Breast epithelium (tissue), 4 donors: Measurements from ENCODE around the gene PLEKHN1. TPM values are rescaled to one million over a fixed set of nuclear protein-coding genes. Genes with fewer than 3 reads are reported as not detected.
A peak's percentile ranks its signal among the peaks of the same experiment; 100 is the strongest.

Experiments
- DNase-seq, 2 donors: peaks; one replicate each; pipeline ENCODE4 v3.0.0-alpha.2; 2019; ENCODE audit warnings: low spot score in 2 of 2
- H3K27ac ChIP-seq, 2 donors: fragments of 200-600 bp; sonication (generic) in 1 of 2; one replicate each; pipeline ENCODE4 v1.5.1; 2016 to 2019; ENCODE audit warnings: mild to moderate bottlenecking in 1 of 2
- H3K27me3 ChIP-seq, 2 donors: fragments of 200-600 bp; sonication (generic) in 1 of 2; one replicate each; pipeline versions ENCODE4 v1.5.1 to v1.6.0; 2017 to 2019; ENCODE audit warnings: control low read depth in 1 of 2, mild to moderate bottlenecking in 1 of 2
- H3K36me3 ChIP-seq: fragments of 200-600 bp; one replicate; pipeline ENCODE4 v1.5.1; 2019
- H3K4me1 ChIP-seq, 2 donors: fragments of 200-600 bp; sonication (generic); one replicate each; pipeline ENCODE4 v1.5.1; 2016 to 2019; ENCODE audit warnings: control low read depth in 1 of 2
- H3K4me3 ChIP-seq, 3 donors: fragments of 200-600 bp; sonication (generic); 1 replicate in 2 of 3; 2 replicates in 1 of 3; pipeline ENCODE4 v1.5.1; 2016 to 2019; ENCODE audit warnings: mild to moderate bottlenecking in 3 of 3, moderate library complexity in 2 of 3
- H3K9me3 ChIP-seq, 2 donors: fragments of 200-600 bp; sonication (generic) in 1 of 2; one replicate each; pipeline ENCODE4 v1.5.1; 2016 to 2019; ENCODE audit warnings: control low read depth in 1 of 2
- POLR2A ChIP-seq: fragments of 450-650 bp; IDR thresholded peaks from one replicate; pipeline ENCODE4 v1.6.1; 2016; ENCODE audit warnings: antibody characterized with exemption, mild to moderate bottlenecking, moderate library complexity
- POLR2AphosphoS5 ChIP-seq, 3 donors: sonication (generic); formaldehyde crosslinking; IDR thresholded peaks; one replicate each; pipeline ENCODE4 v1.6.1; 2017; ENCODE audit warnings: antibody characterized with exemption in 3 of 3
- intact Hi-C: fragments of 100-400 bp; cut with DNase I; formaldehyde crosslinking; loops from one replicate; pipeline ENCODE4 v1.15.1; 2023; ENCODE audit warnings: low total_unique reads
- total RNA-seq, 3 donors: library from RNA; depleted of rRNA; stranded (reverse); fragments of >200 nt; gene quantifications; one replicate each; pipeline ENCODE4 v1.1.0, GENCODE V29; 2016
- TF ChIP-seq, protein P1 (sequence below), 3 donors: fragments of 450-650 bp; IDR thresholded peaks; one replicate each; pipeline ENCODE4 v1.5.1; 2016 to 2017; ENCODE audit warnings: antibody characterized with exemption in 3 of 3, mild to moderate bottlenecking in 3 of 3, moderate library complexity in 3 of 3

The PLEKHN1 gene
- total RNA-seq, 3 donors from 2014 or later, result 0.16 to 2.8 (median 1.6) TPM

DNA sequence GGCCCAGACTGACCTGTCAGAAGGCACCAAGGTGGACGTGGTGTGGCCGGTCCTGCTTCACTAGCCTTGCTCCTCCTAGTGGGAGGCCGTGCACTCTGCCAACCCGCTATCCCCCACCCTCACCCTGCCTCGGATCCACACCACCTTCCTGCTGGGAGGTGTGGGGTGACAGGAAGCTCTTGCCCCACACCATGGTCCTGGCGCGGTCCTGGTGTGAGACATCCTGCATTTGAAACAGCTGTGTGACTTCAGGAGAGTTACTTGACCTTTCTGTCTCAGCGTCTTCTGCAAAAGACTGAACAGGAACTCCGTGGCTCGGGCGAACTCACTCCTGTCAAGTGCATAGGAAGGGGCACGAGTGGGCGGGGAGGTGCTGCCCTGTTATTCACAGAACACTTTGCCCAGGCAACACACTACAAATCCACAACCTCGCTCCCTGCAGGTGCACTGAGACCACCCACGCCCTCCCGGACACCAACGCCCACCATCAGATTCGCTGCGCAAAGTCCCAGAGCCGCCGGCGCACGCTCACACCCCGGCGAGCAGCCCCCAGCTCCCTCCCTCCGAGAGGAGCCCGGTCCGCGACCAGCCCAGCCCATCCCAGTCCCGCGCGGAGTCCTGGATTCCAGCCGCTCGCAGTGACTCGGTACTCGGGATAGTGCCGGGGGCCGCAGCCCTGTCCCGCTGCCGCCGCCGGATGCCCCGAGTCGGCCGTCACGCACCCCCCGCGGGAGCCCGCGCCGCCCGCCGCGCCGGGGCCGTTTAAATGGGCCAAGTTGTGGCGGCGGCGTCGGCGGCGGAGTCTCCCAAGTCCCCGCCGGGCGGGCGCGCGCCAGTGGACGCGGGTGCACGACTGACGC, 42.9 kb upstream of the PLEKHN1 start, which contains the start of gene SAMD11:
SAMD11 (plus strand) TSS at position 793 of the 860 bp plus-strand sequence. CDS start 509 bp downstream, outside the sequence.
- TF ChIP-seq POLR2AphosphoS5 (IDR thresholded peaks at IDR 0.05) (no peak), POLR2A (no peak)
- TF ChIP-seq, protein P1, sequence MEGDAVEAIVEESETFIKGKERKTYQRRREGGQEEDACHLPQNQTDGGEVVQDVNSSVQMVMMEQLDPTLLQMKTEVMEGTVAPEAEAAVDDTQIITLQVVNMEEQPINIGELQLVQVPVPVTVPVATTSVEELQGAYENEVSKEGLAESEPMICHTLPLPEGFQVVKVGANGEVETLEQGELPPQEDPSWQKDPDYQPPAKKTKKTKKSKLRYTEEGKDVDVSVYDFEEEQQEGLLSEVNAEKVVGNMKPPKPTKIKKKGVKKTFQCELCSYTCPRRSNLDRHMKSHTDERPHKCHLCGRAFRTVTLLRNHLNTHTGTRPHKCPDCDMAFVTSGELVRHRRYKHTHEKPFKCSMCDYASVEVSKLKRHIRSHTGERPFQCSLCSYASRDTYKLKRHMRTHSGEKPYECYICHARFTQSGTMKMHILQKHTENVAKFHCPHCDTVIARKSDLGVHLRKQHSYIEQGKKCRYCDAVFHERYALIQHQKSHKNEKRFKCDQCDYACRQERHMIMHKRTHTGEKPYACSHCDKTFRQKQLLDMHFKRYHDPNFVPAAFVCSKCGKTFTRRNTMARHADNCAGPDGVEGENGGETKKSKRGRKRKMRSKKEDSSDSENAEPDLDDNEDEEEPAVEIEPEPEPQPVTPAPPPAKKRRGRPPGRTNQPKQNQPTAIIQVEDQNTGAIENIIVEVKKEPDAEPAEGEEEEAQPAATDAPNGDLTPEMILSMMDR (IDR thresholded peaks at IDR 0.05), result no peak
- H3K4me3 ChIP-seq, result peak within 1 kb of the TSS; percentile 33 to 70 (median 54)
- H3K27ac ChIP-seq, result no peak within 1 kb of the TSS
- no peaks in the 10 kb centered on the region for H3K36me3 ChIP-seq
- peaks cover 22 to 27% of the 10 kb centered on the region in 2 donors for H3K4me1 ChIP-seq
- peak; percentile 39 to 75 for DNase-seq
- peaks cover 16 to 80% of the 10 kb centered on the region in 2 donors for H3K27me3 ChIP-seq
- H3K9me3 ChIP-seq, result no peaks in the 10 kb centered on the region
- intact Hi-C loops, result no loop called here

DNA sequence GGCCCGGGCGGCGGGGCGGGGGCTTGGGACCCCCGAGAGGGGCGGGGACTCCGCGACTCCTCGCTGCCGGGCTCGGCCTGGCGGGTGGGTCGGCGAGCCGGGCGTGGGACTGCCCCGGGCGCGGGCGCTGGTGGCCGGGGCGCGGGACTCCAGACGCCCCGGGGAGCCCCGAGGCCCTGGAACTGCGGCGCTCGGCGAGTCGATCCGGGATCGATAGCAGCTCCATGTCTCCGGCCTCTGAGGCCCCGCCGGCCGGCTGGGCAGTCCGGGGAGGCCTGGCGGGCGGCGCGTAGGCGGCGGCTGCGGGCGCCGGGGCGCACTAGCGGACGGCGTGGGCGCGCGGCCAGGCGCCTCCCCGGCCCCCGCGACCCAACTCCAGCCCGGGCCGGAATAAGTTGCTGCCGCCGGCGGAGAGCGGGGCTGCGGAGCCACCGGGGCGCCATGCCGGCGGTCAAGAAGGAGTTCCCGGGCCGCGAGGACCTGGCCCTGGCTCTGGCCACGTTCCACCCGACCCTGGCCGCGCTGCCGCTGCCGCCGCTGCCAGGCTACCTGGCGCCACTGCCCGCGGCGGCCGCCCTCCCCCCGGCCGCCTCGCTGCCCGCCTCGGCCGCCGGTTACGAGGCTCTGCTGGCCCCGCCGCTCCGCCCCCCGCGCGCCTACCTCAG, 42.2 kb upstream of the PLEKHN1 start:
- Histone ChIP-seq H3K36me3 (no peaks in the 10 kb centered on the region), H3K9me3 (no peaks in the 10 kb centered on the region), H3K4me1 (peaks cover 22 to 27% of the 10 kb centered on the region in 2 donors), H3K27ac (no peak overlapping the region), H3K4me3 (peak overlapping the region; percentile 33 to 70 (median 54)), H3K27me3 (peaks cover 16 to 80% of the 10 kb centered on the region in 2 donors)
- no peak for DNase-seq
- intact Hi-C loops, result no loop called here
- no peak for TF ChIP-seq POLR2AphosphoS5 (IDR thresholded peaks at IDR 0.05)
- no peak for TF ChIP-seq POLR2A
- TF ChIP-seq, protein P1 (IDR thresholded peaks at IDR 0.05), result no peak

DNA sequence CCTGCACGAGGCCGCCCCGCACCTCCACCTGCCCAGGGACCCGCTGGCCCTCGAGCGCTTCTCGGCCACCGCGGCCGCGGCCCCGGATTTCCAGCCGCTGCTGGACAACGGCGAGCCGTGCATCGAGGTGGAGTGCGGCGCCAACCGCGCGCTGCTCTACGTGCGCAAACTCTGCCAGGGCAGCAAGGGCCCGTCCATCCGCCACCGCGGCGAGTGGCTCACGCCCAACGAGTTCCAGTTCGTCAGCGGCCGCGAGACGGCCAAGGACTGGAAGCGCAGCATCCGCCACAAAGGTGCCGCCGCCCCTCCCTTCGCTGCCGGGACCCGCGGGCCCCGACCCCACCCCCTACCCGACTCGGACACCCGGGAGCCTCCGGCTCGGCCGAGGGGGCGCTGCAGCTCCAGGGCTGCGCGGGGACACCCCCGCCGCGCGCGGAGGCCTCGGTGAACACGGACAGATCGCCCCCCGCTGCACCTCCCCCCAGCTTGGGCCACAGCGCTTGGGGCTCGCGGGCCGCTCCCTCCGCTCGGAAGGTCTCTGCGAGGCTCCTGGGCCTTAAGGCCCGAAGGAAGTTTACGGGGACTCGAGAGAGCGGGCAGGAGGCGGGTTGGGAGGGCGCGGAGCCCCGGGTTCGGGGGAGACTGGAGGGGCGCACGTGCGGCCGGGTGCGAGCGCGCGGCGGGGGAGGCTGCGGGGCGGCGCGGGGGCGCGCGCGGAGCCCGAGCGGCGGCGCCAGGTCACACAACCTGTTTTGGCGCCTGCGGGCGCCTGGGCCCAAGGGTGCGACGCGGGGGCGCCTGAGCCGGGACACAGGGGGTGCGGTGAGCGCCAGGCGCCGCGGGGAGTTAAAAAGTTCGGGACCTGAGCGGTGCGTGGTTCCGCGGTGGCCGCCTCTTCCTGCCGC, 41.4 kb upstream of the PLEKHN1 start:
- H3K9me3 ChIP-seq, result no peaks in the 10 kb centered on the region
- no peak for TF ChIP-seq POLR2AphosphoS5 (IDR thresholded peaks at IDR 0.05)
- TF ChIP-seq, protein P1 (IDR thresholded peaks at IDR 0.05), result no peak
- no peaks in the 10 kb centered on the region for H3K36me3 ChIP-seq
- H3K4me3 ChIP-seq, result peak overlapping the region; percentile 33 to 70 (median 54)
- H3K27me3 ChIP-seq, result peaks cover 14 to 77% of the 10 kb centered on the region in 2 donors
- DNase-seq, result no peak
- H3K27ac ChIP-seq, result no peak overlapping the region
- H3K4me1 ChIP-seq, result peaks cover 22 to 27% of the 10 kb centered on the region in 2 donors
- intact Hi-C loops, result no loop called here

DNA sequence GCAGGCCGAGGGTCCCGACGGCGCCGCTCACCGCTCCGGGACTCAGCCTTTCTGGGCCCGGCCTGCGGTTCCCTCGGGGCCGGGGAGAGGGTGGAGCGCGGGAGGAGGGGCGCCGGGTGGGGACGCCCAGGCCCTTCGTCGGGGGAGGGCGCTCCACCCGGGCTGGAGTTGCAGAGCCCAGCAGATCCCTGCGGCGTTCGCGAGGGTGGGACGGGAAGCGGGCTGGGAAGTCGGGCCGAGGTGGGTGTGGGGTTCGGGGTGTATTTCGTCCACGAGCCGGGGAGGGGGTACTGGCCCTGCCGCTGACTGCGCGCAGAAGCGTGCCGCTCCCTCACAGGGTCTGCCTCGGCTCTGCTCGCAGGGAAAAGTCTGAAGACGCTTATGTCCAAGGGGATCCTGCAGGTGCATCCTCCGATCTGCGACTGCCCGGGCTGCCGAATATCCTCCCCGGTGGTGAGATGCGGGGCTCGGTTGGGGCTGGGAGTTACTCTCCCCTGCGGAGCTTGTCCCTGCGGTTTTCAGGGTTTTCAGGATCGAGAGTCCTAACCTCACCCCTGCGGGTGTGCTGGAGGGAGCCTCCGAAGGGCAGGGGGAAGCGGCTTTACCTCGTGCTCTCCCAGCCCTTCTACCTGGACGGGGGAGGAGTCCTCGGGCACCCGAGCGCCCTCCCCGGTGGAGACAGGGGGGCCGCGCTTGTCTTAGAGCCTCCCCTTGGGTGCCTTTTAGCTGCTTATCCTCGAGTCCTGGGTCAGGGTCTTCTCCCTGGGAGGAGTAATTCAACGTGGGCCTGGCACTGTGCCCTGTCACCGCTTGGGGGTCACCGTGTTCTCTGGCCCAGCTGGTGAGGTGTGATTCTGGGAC, 40.5 kb upstream of the PLEKHN1 start:
- no peak for DNase-seq
- H3K4me3 ChIP-seq, result peak overlapping the region; percentile 33 to 70 (median 54)
- intact Hi-C loops, result no loop called here
- H3K36me3 ChIP-seq, result no peaks in the 10 kb centered on the region
- peaks cover 16 to 23% of the 10 kb centered on the region in 2 donors for H3K4me1 ChIP-seq
- TF ChIP-seq POLR2A (no peak), POLR2AphosphoS5 (IDR thresholded peaks at IDR 0.05) (no peak)
- TF ChIP-seq, protein P1 (IDR thresholded peaks at IDR 0.05), result no peak
- no peaks in the 10 kb centered on the region for H3K9me3 ChIP-seq
- peaks cover 14 to 68% of the 10 kb centered on the region in 2 donors for H3K27me3 ChIP-seq
- no peak overlapping the region for H3K27ac ChIP-seq
